GM18498 (cell line): ENCODE results near the gene CDC16.

Experiments
- ATAC-seq: cut with Tn5 transposase; IDR thresholded peaks from one replicate; pipeline ENCODE4 v1.9.1; 2021; ENCODE audit warnings: mild to moderate bottlenecking, moderate library complexity; ENCODE audit not compliant: unreplicated experiment

Gene CDC16

GRCh38 chr13:114296448-114296847, 61.8 kb downstream of the CDC16 start:
- no peak for ATAC-seq

- ATAC-seq, result no peak
Observed at GRCh38 chr13:114296902-114297301, 62.2 kb downstream of the CDC16 start.

GRCh38 chr13:114298866-114299265, 64.2 kb downstream of the CDC16 start:
- no peak for ATAC-seq

- ATAC-seq, result no peak
Observed at GRCh38 chr13:114299604-114300305, 65.1 kb downstream of the CDC16 start.

GRCh38 chr13:114303700-114304327, 69.1 kb downstream of the CDC16 start:
- no peak for ATAC-seq

- no peak for ATAC-seq
Observed at GRCh38 chr13:114304346-114305034, 69.8 kb downstream of the CDC16 start.

- no peak for ATAC-seq
Observed at GRCh38 chr13:114309086-114309485, 74.4 kb downstream of the CDC16 start.

- no peak for ATAC-seq
Observed at GRCh38 chr13:114309806-114310410, 75.2 kb downstream of the CDC16 start.

GRCh38 chr13:114310956-114311355, 76.3 kb downstream of the CDC16 start:
- no peak for ATAC-seq

GRCh38 chr13:114311387-114311786, 76.7 kb downstream of the CDC16 start:
- no peak for ATAC-seq

GRCh38 chr13:114311908-114312307, 77.2 kb downstream of the CDC16 start:
- ATAC-seq, result no peak

GRCh38 chr13:114313061-114313860, 78.6 kb downstream of the CDC16 start:
- ATAC-seq, result no peak

GRCh38 chr13:114314074-114314912, 79.6 kb downstream of the CDC16 start, which contains the start of gene CHAMP1:
TSS of gene CHAMP1 (plus strand) at chr13:114314503. CDS start at chr13:114323843, 9,340 bp downstream.
- ATAC-seq, result peak; percentile 87

GRCh38 chr13:114315074-114315785, 80.5 kb downstream of the CDC16 start:
- no peak for ATAC-seq

- no peak for ATAC-seq
Observed at GRCh38 chr13:114318624-114319023, 83.9 kb downstream of the CDC16 start.

GRCh38 chr13:114319441-114319913, 84.8 kb downstream of the CDC16 start:
- no peak for ATAC-seq

GRCh38 chr13:114320065-114320464, 85.4 kb downstream of the CDC16 start:
- no peak for ATAC-seq

GRCh38 chr13:114321256-114321655, 86.6 kb downstream of the CDC16 start:
- no peak for ATAC-seq
